Activated CD4-positive, alpha-beta T cell treated with anti-CD3 and anti-CD28 coated beads, Interleukin-2, amount 50 U/mL, for 16 hours (primary cell): ENCODE measurements around the gene CDHR5.

Source experiments
- DNase-seq: peaks from one replicate; pipeline ENCODE4 v3.0.0-alpha.2; 2020

CDHR5 gene

GRCh38 chr11:643849-644738 lies 19.3 kb upstream of the CDHR5 start:
- no peak for DNase-seq

- DNase-seq, result no peak
These were observed 18.6 kb upstream of the CDHR5 start for GRCh38 chr11:643366-643765.

- DNase-seq, result no peak
These were observed 17.1 kb upstream of the CDHR5 start for GRCh38 chr11:641806-642370.

GRCh38 chr11:640021-640706 lies 15.4 kb upstream of the CDHR5 start:
- DNase-seq, result no peak

GRCh38 chr11:639332-639955 lies 14.7 kb upstream of the CDHR5 start:
- DNase-seq, result no peak

- DNase-seq, result no peak
These were observed 14.0 kb upstream of the CDHR5 start for GRCh38 chr11:638631-639331.

- no peak for DNase-seq
These were observed 13.1 kb upstream of the CDHR5 start for GRCh38 chr11:637593-638521.

- DNase-seq, result no peak
These were observed 12.5 kb upstream of the CDHR5 start for GRCh38 chr11:637333-637592.

GRCh38 chr11:636511-637332 lies 12.0 kb upstream of the CDHR5 start, which contains the start of gene DRD4:
TSS of gene DRD4 (plus strand) at chr11:637269. CDS start at chr11:637305, 36 bp downstream.
- DNase-seq, result no peak

- DNase-seq, result no peak
These were observed 11.3 kb upstream of the CDHR5 start for GRCh38 chr11:635945-636510.

GRCh38 chr11:630871-631270 lies 6.1 kb upstream of the CDHR5 start:
- DNase-seq, result no peak

- peak; percentile 31 for DNase-seq
These were observed 4.5 kb upstream of the CDHR5 start for GRCh38 chr11:629237-629583.

- no peak for DNase-seq
These were observed 3.3 kb upstream of the CDHR5 start for GRCh38 chr11:628056-628455.

GRCh38 chr11:627308-627576 lies 2.5 kb upstream of the CDHR5 start:
- DNase-seq, result no peak

- no peak for DNase-seq
These were observed 1.9 kb upstream of the CDHR5 start, which contains the start of gene SCT for GRCh38 chr11:626475-627307. TSS of gene SCT (minus strand) at chr11:627181. CDS start at chr11:627143, 38 bp downstream.

GRCh38 chr11:625636-626268 lies 997 bp upstream of the CDHR5 start:
- DNase-seq, result no peak

GRCh38 chr11:623999-624704 lies 603 bp downstream of the CDHR5 start:
- no peak for DNase-seq

GRCh38 chr11:623349-623869 lies 1.3 kb downstream of the CDHR5 start:
- DNase-seq, result no peak
